Ascending aorta (tissue), 2 donors: ENCODE data around the gene TMEM178B. TPM values are rescaled to one million over a fixed set of nuclear protein-coding genes. Genes with fewer than 3 reads are reported as not detected.
"Not testable (repeated sequence)": the region's sequence is repeated elsewhere in the genome, so short reads cannot be mapped to it uniquely, and the experiment has no call there.

Experiments used
- DNase-seq, 2 donors: peaks; one replicate each; pipeline ENCODE4 v3.0.0-alpha.2; 2019; ENCODE audit warnings: low spot score in 2 of 2
- H3K27ac ChIP-seq, 2 donors: fragments of 200-600 bp; sonication (generic); one replicate each; pipeline ENCODE4 v1.5.1; 2016 to 2017; ENCODE audit warnings: mild to moderate bottlenecking in 1 of 2
- H3K27me3 ChIP-seq: fragments of 200-600 bp; sonication (generic); one replicate; pipeline ENCODE4 v1.5.1; 2017
- H3K36me3 ChIP-seq, 2 donors: fragments of 200-600 bp; sonication (generic); one replicate each; pipeline ENCODE4 v1.5.1; 2016
- H3K4me1 ChIP-seq, 2 donors: fragments of 200-600 bp; sonication (generic); one replicate each; pipeline ENCODE4 v1.5.1; 2016 to 2017; ENCODE audit warnings: mild to moderate bottlenecking in 1 of 2
- H3K4me3 ChIP-seq, 2 donors: fragments of 200-600 bp; sonication (generic); one replicate each; pipeline ENCODE4 v1.5.1; 2016 to 2017; ENCODE audit warnings: mild to moderate bottlenecking in 1 of 2
- H3K9me3 ChIP-seq, 2 donors: fragments of 200-600 bp; sonication (generic); one replicate each; pipeline ENCODE4 v1.5.1; 2016
- CTCF ChIP-seq, 3 experiments: fragments of 200-600 bp in 2 of 3; fragments of 450-650 bp in 1 of 3; sonication (generic) in 2 of 3; IDR thresholded peaks; one replicate each; pipeline ENCODE4 v1.5.1; 2016 to 2019; ENCODE audit warnings: antibody characterized with exemption in 3 of 3, mild to moderate bottlenecking in 1 of 3, moderate library complexity in 1 of 3
- intact Hi-C: fragments of 100-400 bp; cut with DNase I; formaldehyde crosslinking; loops from one replicate; pipeline ENCODE4 v1.15.1; 2023
- total RNA-seq: library from RNA; depleted of rRNA; stranded (reverse); fragments of >200 nt; gene quantifications from one replicate; pipeline ENCODE4 v1.1.0, GENCODE V29; 2016

TMEM178B gene
- total RNA-seq, 1 donor from 2014 or later: 1.9 TPM

GRCh38 chr7:141370650-141371049 is 296.8 kb downstream of the TMEM178B start:
- Histone ChIP-seq H3K4me3 (no peak overlapping the region), H3K27me3 (no peaks in the 10 kb centered on the region), H3K36me3 (no peaks in the 10 kb centered on the region), H3K4me1 (no peaks in the 10 kb centered on the region), H3K9me3 (no peaks in the 10 kb centered on the region), H3K27ac (no peak overlapping the region)
- intact Hi-C loops: no loop called here
- DNase-seq: no peak
- TF ChIP-seq CTCF (IDR thresholded peaks at IDR 0.05): no peak

GRCh38 chr7:141374425-141374824 is 300.6 kb downstream of the TMEM178B start:
- no peak overlapping the region for H3K27ac ChIP-seq
- H3K9me3 ChIP-seq: no peaks in the 10 kb centered on the region
- no peak for DNase-seq
- no peak overlapping the region for H3K4me3 ChIP-seq
- intact Hi-C loops: no loop called here
- no peaks in the 10 kb centered on the region for H3K27me3 ChIP-seq
- no peaks in the 10 kb centered on the region for H3K36me3 ChIP-seq
- H3K4me1 ChIP-seq: no peaks in the 10 kb centered on the region
- TF ChIP-seq CTCF (IDR thresholded peaks at IDR 0.05): no peak

- no peak for TF ChIP-seq CTCF (IDR thresholded peaks at IDR 0.05)
- Histone ChIP-seq H3K9me3 (no peaks in the 10 kb centered on the region), H3K4me3 (no peak overlapping the region), H3K27ac (no peak overlapping the region), H3K36me3 (no peaks in the 10 kb centered on the region), H3K27me3 (no peaks in the 10 kb centered on the region), H3K4me1 (no peaks in the 10 kb centered on the region)
- DNase-seq: no peak
- intact Hi-C loops: no loop called here
Observed at GRCh38 chr7:141375442-141375841, 301.6 kb downstream of the TMEM178B start.

- no peak for TF ChIP-seq CTCF (IDR thresholded peaks at IDR 0.05)
- Histone ChIP-seq H3K9me3 (no peaks in the 10 kb centered on the region), H3K36me3 (no peaks in the 10 kb centered on the region), H3K27ac (no peak overlapping the region), H3K4me3 (no peak overlapping the region), H3K4me1 (no peaks in the 10 kb centered on the region), H3K27me3 (no peaks in the 10 kb centered on the region)
- intact Hi-C loops: no loop called here
- DNase-seq: no peak
Observed at GRCh38 chr7:141377906-141378305, 304.0 kb downstream of the TMEM178B start.

- intact Hi-C loops: no loop called here
- Histone ChIP-seq H3K27me3 (no peaks in the 10 kb centered on the region), H3K27ac (no peak overlapping the region), H3K9me3 (no peaks in the 10 kb centered on the region), H3K36me3 (no peaks in the 10 kb centered on the region), H3K4me3 (no peak overlapping the region), H3K4me1 (no peaks in the 10 kb centered on the region)
- no peak for DNase-seq
- TF ChIP-seq CTCF (IDR thresholded peaks at IDR 0.05): no peak
Observed at GRCh38 chr7:141378405-141378804, 304.5 kb downstream of the TMEM178B start.

GRCh38 chr7:141381794-141382427 is 308.0 kb downstream of the TMEM178B start:
- no peak overlapping the region for H3K27ac ChIP-seq
- TF ChIP-seq CTCF (IDR thresholded peaks at IDR 0.05): no peak
- H3K9me3 ChIP-seq: no peaks in the 10 kb centered on the region
- intact Hi-C loops: no loop called here
- H3K4me1 ChIP-seq: no peaks in the 10 kb centered on the region
- no peaks in the 10 kb centered on the region for H3K27me3 ChIP-seq
- H3K36me3 ChIP-seq: no peaks in the 10 kb centered on the region
- DNase-seq: no peak
- H3K4me3 ChIP-seq: no peak overlapping the region

GRCh38 chr7:141383356-141383755 is 309.5 kb downstream of the TMEM178B start:
- H3K27ac ChIP-seq, H3K27me3 ChIP-seq, H3K9me3 ChIP-seq, DNase-seq, H3K4me1 ChIP-seq, H3K4me3 ChIP-seq, intact Hi-C loops, H3K36me3 ChIP-seq: not testable (repeated sequence)
